Measurements from ENCODE around the gene STAT5B.

DNA sequence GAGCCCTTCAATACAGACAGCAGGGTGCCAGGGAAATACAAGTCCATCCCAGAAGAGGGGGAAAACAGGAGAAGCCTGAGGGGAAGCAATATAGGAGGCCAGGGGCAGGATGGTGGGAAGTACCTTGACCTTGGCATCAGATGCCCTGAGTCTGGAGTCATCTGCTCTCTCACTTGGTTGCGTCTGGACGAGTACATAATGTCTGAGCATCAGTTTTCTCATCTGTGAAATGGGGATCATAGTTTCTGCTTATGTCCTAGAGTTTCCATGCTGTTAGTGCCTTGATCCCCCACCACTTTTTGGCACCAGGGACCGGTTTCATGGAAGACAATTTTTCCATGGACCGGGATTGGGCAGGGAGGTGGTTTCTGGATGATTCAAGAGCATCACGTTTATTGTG is 14.4 kb upstream of the STAT5B start:
- TF ChIP-seq POLR2AphosphoS5 (IDR thresholded peaks at IDR 0.05; ENCODE audit: low read depth, low read length): no peak
- no peak for TF ChIP-seq SIN3A (IDR thresholded peaks at IDR 0.05; ENCODE audit: borderline replicate concordance, insufficient read depth, low read length)
- TF ChIP-seq TAF1 (IDR thresholded peaks at IDR 0.05; ENCODE audit: borderline replicate concordance, insufficient read depth, low read length): no peak
- TF ChIP-seq, protein P1, sequence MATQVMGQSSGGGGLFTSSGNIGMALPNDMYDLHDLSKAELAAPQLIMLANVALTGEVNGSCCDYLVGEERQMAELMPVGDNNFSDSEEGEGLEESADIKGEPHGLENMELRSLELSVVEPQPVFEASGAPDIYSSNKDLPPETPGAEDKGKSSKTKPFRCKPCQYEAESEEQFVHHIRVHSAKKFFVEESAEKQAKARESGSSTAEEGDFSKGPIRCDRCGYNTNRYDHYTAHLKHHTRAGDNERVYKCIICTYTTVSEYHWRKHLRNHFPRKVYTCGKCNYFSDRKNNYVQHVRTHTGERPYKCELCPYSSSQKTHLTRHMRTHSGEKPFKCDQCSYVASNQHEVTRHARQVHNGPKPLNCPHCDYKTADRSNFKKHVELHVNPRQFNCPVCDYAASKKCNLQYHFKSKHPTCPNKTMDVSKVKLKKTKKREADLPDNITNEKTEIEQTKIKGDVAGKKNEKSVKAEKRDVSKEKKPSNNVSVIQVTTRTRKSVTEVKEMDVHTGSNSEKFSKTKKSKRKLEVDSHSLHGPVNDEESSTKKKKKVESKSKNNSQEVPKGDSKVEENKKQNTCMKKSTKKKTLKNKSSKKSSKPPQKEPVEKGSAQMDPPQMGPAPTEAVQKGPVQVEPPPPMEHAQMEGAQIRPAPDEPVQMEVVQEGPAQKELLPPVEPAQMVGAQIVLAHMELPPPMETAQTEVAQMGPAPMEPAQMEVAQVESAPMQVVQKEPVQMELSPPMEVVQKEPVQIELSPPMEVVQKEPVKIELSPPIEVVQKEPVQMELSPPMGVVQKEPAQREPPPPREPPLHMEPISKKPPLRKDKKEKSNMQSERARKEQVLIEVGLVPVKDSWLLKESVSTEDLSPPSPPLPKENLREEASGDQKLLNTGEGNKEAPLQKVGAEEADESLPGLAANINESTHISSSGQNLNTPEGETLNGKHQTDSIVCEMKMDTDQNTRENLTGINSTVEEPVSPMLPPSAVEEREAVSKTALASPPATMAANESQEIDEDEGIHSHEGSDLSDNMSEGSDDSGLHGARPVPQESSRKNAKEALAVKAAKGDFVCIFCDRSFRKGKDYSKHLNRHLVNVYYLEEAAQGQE (IDR thresholded peaks at IDR 0.05; ENCODE audit: insufficient read depth in 1 of 2, low read depth in 2 of 2, low read length in 2 of 2): no peak
- no peak for TF ChIP-seq FOXP2 (optimal IDR thresholded peaks at IDR 0.05; ENCODE audit: borderline replicate concordance, extremely low read depth, extremely low read length, insufficient read depth)
